Esophagus (tissue), 2 donors: Measurements from ENCODE around the gene TMEM126B. TPM values are rescaled to one million over a fixed set of nuclear protein-coding genes. Genes with fewer than 3 reads are reported as not detected.
"Not testable (repeated sequence)": the region's sequence is repeated elsewhere in the genome, so short reads cannot be mapped to it uniquely, and the experiment has no call there.

Experiments
- H3K27ac ChIP-seq, 2 donors: one replicate each; pipeline ENCODE4 v1.5.1; 2013; ENCODE audit warnings: low read depth in 2 of 2, mild to moderate bottlenecking in 2 of 2, inconsistent platforms in 1 of 2, low read length in 1 of 2, moderate library complexity in 1 of 2
- H3K27me3 ChIP-seq, 2 donors: one replicate each; pipeline ENCODE4 v1.6.1; 2013; ENCODE audit warnings: low read length in 2 of 2, control low read depth in 1 of 2, mild to moderate bottlenecking in 1 of 2; ENCODE audit not compliant: insufficient read depth in 2 of 2, control insufficient read depth in 1 of 2
- H3K36me3 ChIP-seq, 2 donors: one replicate each; pipeline ENCODE4 v1.6.1; 2013; ENCODE audit warnings: low read length in 1 of 2; ENCODE audit not compliant: control insufficient read depth in 2 of 2, insufficient read depth in 2 of 2
- H3K4me1 ChIP-seq, 2 donors: one replicate each; pipeline ENCODE4 v1.6.1; 2013; ENCODE audit warnings: low read length in 1 of 2; ENCODE audit not compliant: control insufficient read depth in 2 of 2, insufficient read depth in 2 of 2
- H3K4me3 ChIP-seq, 2 donors: one replicate each; pipeline ENCODE4 v1.5.1; 2013; ENCODE audit warnings: low read length in 2 of 2, mild to moderate bottlenecking in 2 of 2, low read depth in 1 of 2, moderate library complexity in 1 of 2
- H3K9me3 ChIP-seq, 2 donors: one replicate each; pipeline ENCODE4 v1.6.1; 2013; ENCODE audit warnings: mild to moderate bottlenecking in 2 of 2, low read depth in 1 of 2, low read length in 1 of 2, moderate library complexity in 1 of 2; ENCODE audit not compliant: control insufficient read depth in 2 of 2, insufficient read depth in 1 of 2
- WGBS, 2 donors: extraction: QIAGEN DNeasy Blood & Tissue Kit; methylation state at CpG; one replicate each; pipeline ENCODE4 v1.1.7; 2013; 5-methylcytosine and 5-hydroxymethylcytosine counted together
- polyA plus RNA-seq, 2 donors: library from polyadenylated mRNA; stranded (reverse); fragments of 200-250 nt; gene quantifications; one replicate each; pipeline ENCODE4 v1.2.3, GENCODE V29; 2013
- donor health status: healthy with polysubstance abuse.
- donor health status: Bipolar disorder and iron deficiency.

TMEM126B gene
- polyA plus RNA-seq, 2 donors = 34.4 to 54.7 TPM

DNA sequence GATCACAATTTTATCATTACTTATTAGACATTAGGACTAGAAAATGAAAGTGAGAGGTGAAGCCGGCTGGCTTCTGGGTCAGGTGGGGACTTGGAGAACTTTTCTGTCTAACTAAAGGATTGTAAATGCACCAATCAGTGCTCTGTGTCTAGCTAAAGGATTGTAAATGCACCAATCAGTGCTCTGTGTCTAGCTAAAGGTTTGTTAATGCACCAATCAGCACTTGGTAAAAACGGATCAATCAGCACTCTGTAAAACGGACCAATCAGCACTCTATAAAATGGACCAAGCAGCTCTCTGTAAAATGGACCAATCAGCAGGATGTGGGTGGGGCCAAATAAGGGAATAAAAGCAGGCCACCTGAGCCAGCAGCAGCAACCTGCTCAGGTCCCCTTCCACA is 22.2 kb upstream of the TMEM126B start:
- H3K36me3 ChIP-seq, H3K4me1 ChIP-seq, H3K27me3 ChIP-seq, H3K9me3 ChIP-seq, H3K4me3 ChIP-seq, H3K27ac ChIP-seq: not testable (repeated sequence)
- WGBS, 2 donors = 93 to 98% methylated on average over 3 of the region's 3 CpGs

DNA sequence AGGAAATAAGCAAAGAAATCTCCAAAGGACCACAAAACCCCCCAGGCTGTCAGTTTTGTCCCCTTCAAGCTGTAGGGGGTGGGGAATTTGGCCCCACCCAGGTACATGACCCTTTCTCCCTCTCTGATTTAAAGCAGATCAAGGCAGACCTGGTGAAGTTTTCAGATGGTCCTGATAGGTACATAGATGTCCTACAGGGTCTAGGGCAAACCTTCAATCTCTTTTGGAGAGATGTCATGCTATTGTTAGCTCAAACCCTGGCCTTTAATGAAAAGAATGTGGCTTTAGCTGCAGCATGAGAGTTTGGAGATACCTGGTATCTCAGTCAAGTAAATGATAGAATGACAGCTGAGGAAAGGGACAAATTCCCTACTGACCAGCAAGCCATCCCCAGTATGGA is 19.8 kb upstream of the TMEM126B start:
- not testable (repeated sequence) for H3K4me1 ChIP-seq, H3K27ac ChIP-seq, H3K4me3 ChIP-seq, H3K27me3 ChIP-seq, H3K36me3 ChIP-seq, H3K9me3 ChIP-seq

DNA sequence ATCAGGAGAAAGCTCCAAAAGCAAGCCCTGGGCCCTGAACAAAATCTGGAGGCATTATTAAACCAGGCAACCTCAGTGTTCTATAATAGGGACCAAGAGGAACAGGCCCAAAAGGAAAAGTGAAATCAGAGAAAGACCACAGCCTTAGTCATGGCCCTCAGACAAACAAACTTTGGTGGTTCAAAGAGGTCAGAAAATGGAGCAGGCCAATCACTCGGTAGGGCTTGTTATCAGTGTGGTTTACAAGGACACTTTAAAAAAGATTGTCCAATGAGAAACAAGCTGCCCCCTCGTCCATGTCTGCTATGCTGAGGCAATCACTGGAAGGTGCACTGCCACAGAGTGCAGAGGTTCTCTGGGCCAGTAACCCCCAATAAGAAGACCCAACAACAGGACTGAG is 19.1 kb upstream of the TMEM126B start:
- not testable (repeated sequence) for H3K4me3 ChIP-seq, H3K9me3 ChIP-seq, H3K27me3 ChIP-seq, H3K27ac ChIP-seq, H3K4me1 ChIP-seq, H3K36me3 ChIP-seq
- 83 to 87% methylated on average over 2 of the region's 2 CpGs for WGBS, 2 donors

DNA sequence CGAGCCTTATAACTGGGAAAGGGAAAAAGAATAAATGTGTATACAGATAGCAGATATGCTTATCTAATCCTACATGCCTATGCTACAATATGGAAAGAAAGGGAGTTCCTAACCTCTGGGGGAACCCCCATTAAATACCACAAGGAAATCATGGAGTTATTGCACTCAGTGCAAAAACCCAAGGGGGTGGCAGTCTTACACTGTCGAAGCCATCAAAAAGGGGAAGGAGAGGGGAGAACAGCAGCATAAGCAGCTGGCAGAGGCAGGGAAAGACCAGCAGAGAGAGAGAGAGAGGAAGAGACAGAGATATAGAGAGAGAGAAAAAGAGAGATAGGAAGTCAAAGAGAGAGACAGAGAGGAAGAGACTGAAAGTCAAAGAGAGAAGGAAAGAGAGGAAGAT is 16.8 kb upstream of the TMEM126B start:
- not testable (repeated sequence) for H3K27ac ChIP-seq, H3K4me3 ChIP-seq, H3K9me3 ChIP-seq, H3K36me3 ChIP-seq, H3K4me1 ChIP-seq, H3K27me3 ChIP-seq
- 83 to 84% methylated on average over 2 of the region's 2 CpGs for WGBS, 2 donors

DNA sequence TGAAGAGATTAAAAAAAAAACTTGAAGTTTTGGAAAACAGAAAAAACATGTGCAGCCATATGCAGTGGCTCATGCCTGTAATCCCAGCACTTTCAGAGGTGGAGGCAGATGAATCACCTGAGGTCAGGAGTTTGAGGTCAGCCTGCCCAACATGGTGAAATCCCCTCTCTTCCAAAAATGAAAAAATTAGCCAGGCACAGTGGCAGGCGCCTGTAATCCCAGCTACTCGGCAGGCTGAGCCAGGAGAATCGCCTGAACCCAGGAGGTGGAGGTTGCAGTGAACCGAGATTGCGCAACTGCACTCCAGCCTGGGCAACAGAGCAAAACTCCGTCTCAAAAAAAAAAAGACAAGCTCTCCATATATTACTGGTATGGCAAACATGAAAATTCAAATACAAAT is 8.9 kb upstream of the TMEM126B start:
- WGBS, 2 donors = 83 to 89% methylated on average over 6 of the region's 6 CpGs
- no peaks in the 10 kb centered on the region for H3K27me3 ChIP-seq
- H3K36me3 ChIP-seq = no peaks in the 10 kb centered on the region
- H3K4me3 ChIP-seq = no peak overlapping the region
- no peak overlapping the region for H3K27ac ChIP-seq
- no peaks in the 10 kb centered on the region for H3K4me1 ChIP-seq
- no peaks in the 10 kb centered on the region for H3K9me3 ChIP-seq

DNA sequence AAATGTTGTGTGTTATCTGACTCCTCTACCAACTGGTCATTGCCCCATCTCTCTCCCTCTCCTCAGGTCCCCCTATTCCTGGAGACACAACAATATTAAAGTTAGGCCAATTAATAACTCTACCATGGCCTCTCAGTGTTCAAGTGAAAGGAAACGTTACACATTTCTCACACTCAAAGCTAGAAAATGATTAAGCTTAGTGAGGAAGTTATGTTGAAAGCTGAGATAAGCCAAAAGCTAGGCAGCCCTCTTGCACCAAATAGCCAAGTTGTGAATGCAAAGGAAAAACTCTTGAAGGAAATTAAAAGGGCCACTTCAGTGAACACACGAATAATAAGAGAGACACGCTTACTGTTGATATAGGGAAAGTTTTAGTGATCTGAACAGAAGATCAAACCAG is 8.1 kb upstream of the TMEM126B start:
- WGBS, 2 donors = 77 to 89% methylated on average over 3 of the region's 3 CpGs
- H3K27me3 ChIP-seq = no peaks in the 10 kb centered on the region
- no peak overlapping the region for H3K4me3 ChIP-seq
- no peaks in the 10 kb centered on the region for H3K36me3 ChIP-seq
- H3K9me3 ChIP-seq = no peaks in the 10 kb centered on the region
- H3K27ac ChIP-seq = no peak overlapping the region
- H3K4me1 ChIP-seq = no peaks in the 10 kb centered on the region

DNA sequence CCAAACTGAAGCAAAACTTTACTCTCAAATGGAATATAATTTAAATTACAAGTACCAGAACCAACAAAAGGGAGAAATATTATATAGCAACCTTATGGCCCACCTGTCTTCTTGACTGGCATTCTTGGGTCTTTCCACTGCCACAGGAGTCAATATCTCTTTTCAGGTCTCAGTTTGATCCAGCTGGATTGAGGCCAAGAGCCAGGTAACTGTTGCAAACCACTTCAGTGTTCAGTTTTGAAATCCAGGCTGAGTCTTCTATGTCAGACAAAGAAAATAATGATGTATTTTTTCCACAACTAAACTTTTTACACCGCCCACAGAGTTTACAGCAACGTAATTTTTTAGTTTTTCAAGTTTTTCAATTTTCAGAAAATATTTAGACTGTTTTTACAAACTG is 1.9 kb upstream of the TMEM126B start:
- WGBS, 2 donors = 35 to 46% methylated on average over 2 of the region's 2 CpGs
- no peaks in the 10 kb centered on the region for H3K4me1 ChIP-seq
- no peak overlapping the region for H3K27ac ChIP-seq
- peaks cover 0 to 3% of the 10 kb centered on the region in 2 donors for H3K36me3 ChIP-seq
- no peaks in the 10 kb centered on the region for H3K9me3 ChIP-seq
- no peaks in the 10 kb centered on the region for H3K27me3 ChIP-seq
- H3K4me3 ChIP-seq = peak overlapping the region in 1 of 2 donors; percentile 83

DNA sequence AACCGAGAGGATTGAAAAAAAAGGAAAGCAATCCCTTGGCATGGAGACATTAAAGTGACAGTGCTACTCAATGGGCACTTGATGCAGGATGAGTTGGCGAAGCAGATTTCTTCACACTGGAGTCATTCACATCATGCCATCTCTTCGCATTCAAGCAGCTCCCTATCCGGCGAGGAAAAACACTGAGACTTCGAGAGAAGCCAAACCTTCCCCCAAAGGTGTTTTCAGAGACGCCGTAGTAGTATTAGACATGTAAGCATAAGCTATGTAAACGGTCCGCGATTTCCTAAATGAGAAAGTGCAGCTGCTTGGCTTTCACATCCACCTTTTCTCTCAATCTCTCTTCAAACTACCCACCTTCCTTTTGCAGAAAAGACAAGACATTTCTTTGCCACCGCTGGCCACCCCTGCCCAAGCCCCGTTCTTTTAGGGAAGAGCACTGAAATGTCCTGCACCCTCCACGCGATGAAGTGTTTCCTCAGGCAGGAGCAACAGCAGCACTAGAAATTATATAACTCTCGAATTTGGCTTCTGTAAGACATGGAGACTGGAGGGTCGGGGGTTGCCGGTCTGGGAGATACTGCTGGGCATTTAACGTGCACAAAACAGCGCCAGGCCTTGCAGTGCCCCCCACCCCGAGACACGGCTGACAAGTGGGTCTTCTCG is 928 bp upstream of the TMEM126B start, which contains the start of gene DLG2:
TSS of gene DLG2 (minus strand) at position 13 of the 666 bp plus-strand sequence.
- Histone ChIP-seq H3K4me1 (no peaks in the 10 kb centered on the region), H3K4me3 (peak within 1 kb of the TSS; percentile 83 to 87), H3K9me3 (no peaks in the 10 kb centered on the region), H3K36me3 (peaks cover 0 to 3% of the 10 kb centered on the region in 2 donors), H3K27ac (peak within 1 kb of the TSS; percentile 95 to 98), H3K27me3 (no peaks in the 10 kb centered on the region)
- 1% methylated on average over 23 of the region's 23 CpGs for WGBS, 2 donors

DNA sequence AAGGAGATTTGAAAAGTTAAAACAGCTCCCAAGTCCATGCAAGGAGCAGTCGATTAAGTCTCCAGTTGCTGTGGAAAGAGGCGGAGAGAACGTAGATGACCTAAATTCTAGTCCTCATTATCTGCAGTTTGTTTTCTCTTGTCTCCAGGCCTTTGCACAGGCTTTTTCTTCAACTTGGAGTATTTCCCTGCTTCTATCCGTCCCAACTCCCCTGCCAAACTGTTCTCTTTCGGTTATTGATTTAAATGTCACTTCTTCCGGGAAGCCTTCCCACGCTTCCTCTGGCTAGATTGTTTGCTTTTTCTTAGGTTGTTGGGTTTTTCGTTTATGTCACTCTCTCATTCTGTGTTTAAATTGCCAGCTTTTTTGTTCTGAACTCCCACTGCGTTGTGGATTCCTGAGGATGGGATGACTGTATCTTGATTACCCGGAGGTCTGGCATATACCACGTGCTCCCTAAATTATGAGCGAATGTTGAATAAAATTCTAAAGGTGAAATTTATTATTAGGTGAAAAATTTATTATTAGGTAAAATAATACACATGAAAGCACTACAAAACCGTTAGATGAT is 463 bp downstream of the TMEM126B start:
- Histone ChIP-seq H3K4me3 (peak overlapping the region; percentile 58 to 83), H3K27me3 (no peaks in the 10 kb centered on the region), H3K4me1 (no peaks in the 10 kb centered on the region), H3K36me3 (peaks cover 0 to 3% of the 10 kb centered on the region in 2 donors), H3K27ac (peak overlapping the region; percentile 55 to 98), H3K9me3 (no peaks in the 10 kb centered on the region)
- 1% methylated on average over 13 of the region's 13 CpGs for WGBS, 2 donors

DNA sequence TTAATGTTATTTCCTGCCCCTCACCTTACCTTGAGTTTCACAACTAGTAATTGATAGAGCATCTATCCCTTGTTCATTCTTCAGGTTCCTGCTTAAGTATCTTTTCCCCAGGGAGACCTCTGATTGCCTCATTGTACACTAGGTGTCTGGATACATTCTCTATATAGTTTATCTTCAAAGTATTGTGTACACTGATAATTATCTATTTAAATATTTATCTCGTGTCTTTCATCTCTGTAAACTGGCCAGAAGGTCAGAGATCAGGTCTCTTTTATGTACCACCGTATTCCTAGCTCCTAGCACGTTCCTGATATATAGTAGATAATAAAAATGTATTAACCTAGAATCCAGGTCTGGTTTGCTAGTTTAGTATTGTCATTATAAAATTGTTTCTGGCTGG is 6.4 kb downstream of the TMEM126B start:
- WGBS, 2 donors = 68 to 85% methylated on average over 3 of the region's 3 CpGs
- no peaks in the 10 kb centered on the region for H3K9me3 ChIP-seq

More for the DNA sequence above, 6.4 kb downstream of the TMEM126B start:
- H3K36me3 ChIP-seq = peaks cover 0 to 3% of the 10 kb centered on the region in 2 donors
- H3K4me1 ChIP-seq = no peaks in the 10 kb centered on the region
- H3K4me3 ChIP-seq = no peak overlapping the region
- no peaks in the 10 kb centered on the region for H3K27me3 ChIP-seq
- no peak overlapping the region for H3K27ac ChIP-seq
